ENCODE data around the gene ATP10D.

Gene ATP10D

DNA sequence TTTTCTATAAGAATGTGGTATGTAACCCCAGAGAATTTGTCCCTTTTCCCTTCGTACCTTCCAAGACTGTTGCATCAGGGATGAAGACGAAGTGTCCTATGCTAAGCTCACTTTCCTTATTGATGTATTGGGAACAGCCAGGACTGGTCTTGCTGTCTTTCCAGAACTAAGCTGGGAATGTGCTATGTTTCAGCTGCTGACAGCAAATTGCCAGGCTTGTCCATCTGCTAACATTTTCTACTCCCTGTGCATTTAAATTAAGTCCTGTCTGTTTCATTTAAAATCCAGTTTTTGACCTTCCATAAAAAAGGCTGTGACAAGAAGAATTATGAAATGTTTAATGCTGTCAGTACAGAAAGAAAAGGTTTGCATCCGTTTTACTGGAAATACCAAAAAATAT is 87.9 kb downstream of the ATP10D start:
- DNase-seq (ENCODE audit: low read depth) = no peak
- H3K4me3 ChIP-seq (ENCODE audit: low read depth, low read length) = no peak overlapping the region
- TF ChIP-seq MYC (IDR thresholded peaks at IDR 0.05; ENCODE audit: low read depth, low read length) (no peak), POLR2A (IDR thresholded peaks at IDR 0.05; ENCODE audit: extremely low read depth, insufficient read length) (no peak)
- TF ChIP-seq, protein P1, sequence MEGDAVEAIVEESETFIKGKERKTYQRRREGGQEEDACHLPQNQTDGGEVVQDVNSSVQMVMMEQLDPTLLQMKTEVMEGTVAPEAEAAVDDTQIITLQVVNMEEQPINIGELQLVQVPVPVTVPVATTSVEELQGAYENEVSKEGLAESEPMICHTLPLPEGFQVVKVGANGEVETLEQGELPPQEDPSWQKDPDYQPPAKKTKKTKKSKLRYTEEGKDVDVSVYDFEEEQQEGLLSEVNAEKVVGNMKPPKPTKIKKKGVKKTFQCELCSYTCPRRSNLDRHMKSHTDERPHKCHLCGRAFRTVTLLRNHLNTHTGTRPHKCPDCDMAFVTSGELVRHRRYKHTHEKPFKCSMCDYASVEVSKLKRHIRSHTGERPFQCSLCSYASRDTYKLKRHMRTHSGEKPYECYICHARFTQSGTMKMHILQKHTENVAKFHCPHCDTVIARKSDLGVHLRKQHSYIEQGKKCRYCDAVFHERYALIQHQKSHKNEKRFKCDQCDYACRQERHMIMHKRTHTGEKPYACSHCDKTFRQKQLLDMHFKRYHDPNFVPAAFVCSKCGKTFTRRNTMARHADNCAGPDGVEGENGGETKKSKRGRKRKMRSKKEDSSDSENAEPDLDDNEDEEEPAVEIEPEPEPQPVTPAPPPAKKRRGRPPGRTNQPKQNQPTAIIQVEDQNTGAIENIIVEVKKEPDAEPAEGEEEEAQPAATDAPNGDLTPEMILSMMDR (IDR thresholded peaks at IDR 0.05; ENCODE audit: low read depth, low read length) = no peak
- TF ChIP-seq, protein P2, sequence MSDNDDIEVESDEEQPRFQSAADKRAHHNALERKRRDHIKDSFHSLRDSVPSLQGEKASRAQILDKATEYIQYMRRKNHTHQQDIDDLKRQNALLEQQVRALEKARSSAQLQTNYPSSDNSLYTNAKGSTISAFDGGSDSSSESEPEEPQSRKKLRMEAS (IDR thresholded peaks at IDR 0.05; ENCODE audit: low read depth, low read length) = no peak

DNA sequence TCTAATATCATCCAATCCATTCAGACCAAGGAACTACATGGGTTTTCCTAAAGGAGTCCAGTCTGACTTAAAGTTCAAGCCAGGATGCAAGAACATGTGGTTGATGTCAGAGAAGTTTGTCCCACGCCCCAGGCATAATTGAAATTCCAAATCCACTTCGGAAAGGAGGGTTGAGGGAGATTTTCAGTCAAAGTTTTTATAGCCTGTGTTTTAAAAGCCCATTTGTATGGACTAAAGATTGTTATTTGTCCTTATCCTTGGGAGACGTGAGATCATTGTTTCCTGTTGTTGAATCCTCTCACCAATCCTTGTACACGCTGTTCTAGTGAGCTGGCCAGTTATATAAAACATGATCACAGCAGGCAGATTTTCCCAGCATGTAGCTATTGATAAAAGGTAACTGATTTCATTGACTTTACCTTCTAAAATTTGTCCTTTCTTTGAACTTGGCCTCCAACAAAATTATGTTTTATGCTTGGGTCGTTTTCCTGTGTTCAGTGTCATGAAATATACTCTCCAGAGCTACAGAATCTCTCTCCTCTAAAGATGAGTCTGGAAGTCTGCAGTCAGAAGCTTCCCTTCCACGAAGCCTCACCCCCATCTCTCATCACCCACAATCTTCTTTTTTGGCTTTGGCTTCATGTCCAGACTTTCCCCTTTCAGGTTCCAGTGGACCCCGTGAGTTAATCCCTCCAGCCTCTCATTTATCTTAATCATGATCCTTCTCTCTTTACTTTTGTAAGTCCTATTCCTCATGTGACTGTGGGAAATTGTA is 92.9 kb downstream of the ATP10D start:
- DNase-seq (ENCODE audit: low read depth) = no peak
- no peak overlapping the region for H3K4me3 ChIP-seq (ENCODE audit: low read depth, low read length)
- TF ChIP-seq POLR2A (IDR thresholded peaks at IDR 0.05; ENCODE audit: extremely low read depth, insufficient read length) (no peak), MYC (IDR thresholded peaks at IDR 0.05; ENCODE audit: low read depth, low read length) (no peak)
- TF ChIP-seq, protein P2 (IDR thresholded peaks at IDR 0.05; ENCODE audit: low read depth, low read length) = no peak
- TF ChIP-seq, protein P1 (IDR thresholded peaks at IDR 0.05; ENCODE audit: low read depth, low read length) = no peak

DNA sequence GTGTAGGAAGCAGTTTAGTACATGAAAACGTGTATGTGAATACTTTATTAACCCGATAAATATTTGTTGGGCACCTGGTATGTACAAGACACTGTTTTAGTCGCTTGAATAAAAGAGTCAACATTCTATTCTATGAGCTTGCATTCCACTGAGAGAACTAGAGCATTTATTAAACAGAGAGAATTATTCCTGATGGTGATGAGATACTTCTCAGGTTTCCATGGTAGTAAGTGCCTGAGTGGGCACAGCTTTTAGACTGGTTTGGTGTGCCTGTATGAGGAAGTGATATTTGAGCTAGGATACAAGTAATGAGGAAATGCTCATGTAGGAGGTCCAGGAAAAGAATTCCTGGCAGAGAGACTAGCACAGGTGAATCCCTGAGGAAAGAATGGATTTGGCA is 94.2 kb downstream of the ATP10D start:
- TF ChIP-seq, protein P1 (IDR thresholded peaks at IDR 0.05; ENCODE audit: low read depth, low read length) = no peak
- TF ChIP-seq POLR2A (IDR thresholded peaks at IDR 0.05; ENCODE audit: extremely low read depth, insufficient read length) = no peak
- TF ChIP-seq MYC (IDR thresholded peaks at IDR 0.05; ENCODE audit: low read depth, low read length) = no peak
- TF ChIP-seq, protein P2 (IDR thresholded peaks at IDR 0.05; ENCODE audit: low read depth, low read length) = no peak
- DNase-seq (ENCODE audit: low read depth) = no peak

DNA sequence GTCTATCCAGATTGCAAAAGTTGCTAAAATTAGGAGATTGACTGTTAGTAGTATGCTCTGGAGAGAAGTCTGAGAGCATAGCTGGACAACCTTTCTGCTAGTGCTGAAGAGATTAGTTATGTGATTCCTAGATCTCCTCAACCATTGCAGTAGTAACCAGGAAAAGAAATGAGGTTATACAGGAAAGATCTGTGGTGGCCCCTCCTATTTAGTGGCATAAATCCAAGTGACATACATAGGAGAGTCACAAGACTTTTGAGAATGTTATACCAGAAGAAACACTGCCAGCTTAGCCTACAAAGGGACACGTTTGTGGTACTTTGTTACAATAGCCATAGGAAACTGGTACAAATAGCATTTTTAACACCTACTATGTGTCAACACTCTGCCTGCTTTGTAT is 105.2 kb downstream of the ATP10D start:
- no peak overlapping the region for H3K4me3 ChIP-seq (ENCODE audit: low read depth, low read length)
- DNase-seq (ENCODE audit: low read depth) = no peak
- TF ChIP-seq MYC (IDR thresholded peaks at IDR 0.05; ENCODE audit: low read depth, low read length) (no peak), POLR2A (IDR thresholded peaks at IDR 0.05; ENCODE audit: extremely low read depth, insufficient read length) (no peak)
- TF ChIP-seq, protein P2 (IDR thresholded peaks at IDR 0.05; ENCODE audit: low read depth, low read length) = no peak
- TF ChIP-seq, protein P1 (IDR thresholded peaks at IDR 0.05; ENCODE audit: low read depth, low read length) = no peak

More for the DNA sequence above, 94.2 kb downstream of the ATP10D start:
- no peak overlapping the region for H3K4me3 ChIP-seq (ENCODE audit: low read depth, low read length)

DNA sequence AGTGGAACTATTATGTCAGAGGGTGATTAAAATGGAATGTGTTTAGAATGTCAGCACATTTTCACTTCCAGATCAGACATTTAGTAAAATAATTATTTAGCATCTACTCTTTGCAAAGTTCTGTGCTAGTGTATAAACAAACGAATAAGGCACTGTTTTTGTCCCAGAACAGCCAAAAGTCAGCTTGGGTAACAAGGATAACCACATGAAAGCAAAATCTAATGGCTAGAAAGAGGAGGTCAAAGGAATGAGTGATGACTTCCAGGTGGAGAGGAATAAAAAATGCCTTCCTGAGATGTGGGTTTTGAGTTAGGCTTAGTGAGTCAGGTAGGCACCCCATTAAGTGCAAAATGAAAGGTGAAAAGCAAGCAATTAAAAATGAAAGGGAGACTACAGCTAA is 112.6 kb downstream of the ATP10D start:
- TF ChIP-seq POLR2A (IDR thresholded peaks at IDR 0.05; ENCODE audit: extremely low read depth, insufficient read length) = no peak
- TF ChIP-seq, protein P2 (IDR thresholded peaks at IDR 0.05; ENCODE audit: low read depth, low read length) = no peak
- TF ChIP-seq MYC (IDR thresholded peaks at IDR 0.05; ENCODE audit: low read depth, low read length) = no peak
- TF ChIP-seq, protein P1 (IDR thresholded peaks at IDR 0.05; ENCODE audit: low read depth, low read length) = no peak

More for the DNA sequence above, 112.6 kb downstream of the ATP10D start:
- H3K4me3 ChIP-seq (ENCODE audit: low read depth, low read length) = no peak overlapping the region
- DNase-seq (ENCODE audit: low read depth) = no peak

All from NB4 (cell line).